ENCODE measurements around the gene KIF5A. TPM values are rescaled to one million over a fixed set of nuclear protein-coding genes. Genes with fewer than 3 reads are reported as not detected.

KIF5A gene
- total and polyA plus RNA-seq, 2 of the 13 experiments (the other 11 are each of a cell fraction or from before 2014, with no cell fraction given): 1.6 to 11.9 TPM

DNA sequence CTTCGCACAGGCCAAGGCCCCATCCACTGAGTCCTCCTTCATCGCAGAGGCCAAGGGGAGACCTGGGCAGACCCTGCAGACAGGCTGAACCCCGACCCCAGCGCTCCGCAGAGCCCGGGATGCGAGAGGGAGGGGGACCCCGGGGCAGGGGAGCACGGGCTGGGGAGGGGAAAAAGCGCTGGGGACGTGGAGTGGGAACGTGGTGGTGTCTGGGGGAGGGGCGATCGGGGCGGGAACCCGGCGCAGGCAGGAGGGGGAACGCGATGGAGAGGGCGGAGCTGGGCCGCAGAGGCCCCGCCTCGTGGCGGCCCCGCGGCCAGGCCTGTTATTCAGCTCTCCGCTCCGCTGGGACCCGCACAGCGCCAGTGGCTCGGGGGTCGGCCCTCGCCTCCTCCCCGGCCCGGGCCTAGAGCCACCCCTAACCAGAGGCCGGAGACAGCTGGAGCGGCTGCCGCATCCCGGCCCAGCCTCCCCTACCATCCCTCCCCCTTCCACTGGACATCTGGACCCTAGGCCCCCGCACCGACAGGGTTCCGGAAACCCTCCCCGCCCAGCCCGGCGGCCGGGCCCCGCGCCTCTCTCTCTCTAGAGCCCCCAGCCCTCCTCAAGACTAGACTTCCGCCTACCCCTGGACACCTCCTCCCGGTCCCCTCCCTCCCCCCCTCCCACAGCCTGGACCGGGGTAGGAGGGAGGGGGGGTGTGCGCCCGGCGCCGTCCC, 61.4 kb downstream of the KIF5A start, which contains the start of gene ARHGEF25 (continued):
- TF ChIP-seq MEF2D (CRISPR knock-in tag; IDR thresholded peaks at IDR 0.05) (no peak), REPIN1 (CRISPR knock-in tag; IDR thresholded peaks at IDR 0.05; ENCODE audit: borderline replicate concordance, low read depth) (no peak), BCL6 (CRISPR knock-in tag; IDR thresholded peaks at IDR 0.05) (peak; percentile 36; the same call in 1 of the 2 replicates), HNRNPLL (IDR thresholded peaks at IDR 0.05; ENCODE audit: low read depth, low read length, poor library complexity, severe bottlenecking) (peak; percentile 48), HDAC1 (CRISPR knock-in tag; IDR thresholded peaks at IDR 0.05) (peak; percentile 23; the same call in 1 of the 2 replicates), MZF1 (CRISPR knock-in tag; IDR thresholded peaks at IDR 0.05; ENCODE audit: borderline replicate concordance) (no peak), ZSCAN25 (CRISPR knock-in tag; IDR thresholded peaks at IDR 0.05) (no peak)
- TF ChIP-seq, protein P1, sequence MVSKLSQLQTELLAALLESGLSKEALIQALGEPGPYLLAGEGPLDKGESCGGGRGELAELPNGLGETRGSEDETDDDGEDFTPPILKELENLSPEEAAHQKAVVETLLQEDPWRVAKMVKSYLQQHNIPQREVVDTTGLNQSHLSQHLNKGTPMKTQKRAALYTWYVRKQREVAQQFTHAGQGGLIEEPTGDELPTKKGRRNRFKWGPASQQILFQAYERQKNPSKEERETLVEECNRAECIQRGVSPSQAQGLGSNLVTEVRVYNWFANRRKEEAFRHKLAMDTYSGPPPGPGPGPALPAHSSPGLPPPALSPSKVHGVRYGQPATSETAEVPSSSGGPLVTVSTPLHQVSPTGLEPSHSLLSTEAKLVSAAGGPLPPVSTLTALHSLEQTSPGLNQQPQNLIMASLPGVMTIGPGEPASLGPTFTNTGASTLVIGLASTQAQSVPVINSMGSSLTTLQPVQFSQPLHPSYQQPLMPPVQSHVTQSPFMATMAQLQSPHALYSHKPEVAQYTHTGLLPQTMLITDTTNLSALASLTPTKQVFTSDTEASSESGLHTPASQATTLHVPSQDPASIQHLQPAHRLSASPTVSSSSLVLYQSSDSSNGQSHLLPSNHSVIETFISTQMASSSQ (IDR thresholded peaks at IDR 0.05; ENCODE audit: low read depth): no peak
- TF ChIP-seq, protein P1 (CRISPR knock-in tag; IDR thresholded peaks at IDR 0.05; ENCODE audit: borderline replicate concordance): no peak
- TF ChIP-seq, protein P2, sequence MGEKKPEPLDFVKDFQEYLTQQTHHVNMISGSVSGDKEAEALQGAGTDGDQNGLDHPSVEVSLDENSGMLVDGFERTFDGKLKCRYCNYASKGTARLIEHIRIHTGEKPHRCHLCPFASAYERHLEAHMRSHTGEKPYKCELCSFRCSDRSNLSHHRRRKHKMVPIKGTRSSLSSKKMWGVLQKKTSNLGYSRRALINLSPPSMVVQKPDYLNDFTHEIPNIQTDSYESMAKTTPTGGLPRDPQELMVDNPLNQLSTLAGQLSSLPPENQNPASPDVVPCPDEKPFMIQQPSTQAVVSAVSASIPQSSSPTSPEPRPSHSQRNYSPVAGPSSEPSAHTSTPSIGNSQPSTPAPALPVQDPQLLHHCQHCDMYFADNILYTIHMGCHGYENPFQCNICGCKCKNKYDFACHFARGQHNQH (CRISPR knock-in tag; IDR thresholded peaks at IDR 0.05): 0 out of 2 replicates have a peak, but pooled peaks have one; percentile 58
- TF ChIP-seq, protein P3, sequence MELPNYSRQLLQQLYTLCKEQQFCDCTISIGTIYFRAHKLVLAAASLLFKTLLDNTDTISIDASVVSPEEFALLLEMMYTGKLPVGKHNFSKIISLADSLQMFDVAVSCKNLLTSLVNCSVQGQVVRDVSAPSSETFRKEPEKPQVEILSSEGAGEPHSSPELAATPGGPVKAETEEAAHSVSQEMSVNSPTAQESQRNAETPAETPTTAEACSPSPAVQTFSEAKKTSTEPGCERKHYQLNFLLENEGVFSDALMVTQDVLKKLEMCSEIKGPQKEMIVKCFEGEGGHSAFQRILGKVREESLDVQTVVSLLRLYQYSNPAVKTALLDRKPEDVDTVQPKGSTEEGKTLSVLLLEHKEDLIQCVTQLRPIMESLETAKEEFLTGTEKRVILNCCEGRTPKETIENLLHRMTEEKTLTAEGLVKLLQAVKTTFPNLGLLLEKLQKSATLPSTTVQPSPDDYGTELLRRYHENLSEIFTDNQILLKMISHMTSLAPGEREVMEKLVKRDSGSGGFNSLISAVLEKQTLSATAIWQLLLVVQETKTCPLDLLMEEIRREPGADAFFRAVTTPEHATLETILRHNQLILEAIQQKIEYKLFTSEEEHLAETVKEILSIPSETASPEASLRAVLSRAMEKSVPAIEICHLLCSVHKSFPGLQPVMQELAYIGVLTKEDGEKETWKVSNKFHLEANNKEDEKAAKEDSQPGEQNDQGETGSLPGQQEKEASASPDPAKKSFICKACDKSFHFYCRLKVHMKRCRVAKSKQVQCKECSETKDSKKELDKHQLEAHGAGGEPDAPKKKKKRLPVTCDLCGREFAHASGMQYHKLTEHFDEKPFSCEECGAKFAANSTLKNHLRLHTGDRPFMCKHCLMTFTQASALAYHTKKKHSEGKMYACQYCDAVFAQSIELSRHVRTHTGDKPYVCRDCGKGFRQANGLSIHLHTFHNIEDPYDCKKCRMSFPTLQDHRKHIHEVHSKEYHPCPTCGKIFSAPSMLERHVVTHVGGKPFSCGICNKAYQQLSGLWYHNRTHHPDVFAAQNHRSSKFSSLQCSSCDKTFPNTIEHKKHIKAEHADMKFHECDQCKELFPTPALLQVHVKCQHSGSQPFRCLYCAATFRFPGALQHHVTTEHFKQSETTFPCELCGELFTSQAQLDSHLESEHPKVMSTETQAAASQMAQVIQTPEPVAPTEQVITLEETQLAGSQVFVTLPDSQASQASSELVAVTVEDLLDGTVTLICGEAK (IDR thresholded peaks at IDR 0.05): no peak
- TF ChIP-seq, protein P3 (CRISPR knock-in tag; IDR thresholded peaks at IDR 0.05): no peak
- TF ChIP-seq, protein P4, sequence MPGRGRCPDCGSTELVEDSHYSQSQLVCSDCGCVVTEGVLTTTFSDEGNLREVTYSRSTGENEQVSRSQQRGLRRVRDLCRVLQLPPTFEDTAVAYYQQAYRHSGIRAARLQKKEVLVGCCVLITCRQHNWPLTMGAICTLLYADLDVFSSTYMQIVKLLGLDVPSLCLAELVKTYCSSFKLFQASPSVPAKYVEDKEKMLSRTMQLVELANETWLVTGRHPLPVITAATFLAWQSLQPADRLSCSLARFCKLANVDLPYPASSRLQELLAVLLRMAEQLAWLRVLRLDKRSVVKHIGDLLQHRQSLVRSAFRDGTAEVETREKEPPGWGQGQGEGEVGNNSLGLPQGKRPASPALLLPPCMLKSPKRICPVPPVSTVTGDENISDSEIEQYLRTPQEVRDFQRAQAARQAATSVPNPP (CRISPR knock-in tag; IDR thresholded peaks at IDR 0.05): no peak
